GM19467 (cell line): ENCODE results near the gene PRPF19.
A peak's percentile ranks its signal among the peaks of the same experiment; 100 is the strongest.
"Not testable (repeated sequence)": the region's sequence is repeated elsewhere in the genome, so short reads cannot be mapped to it uniquely, and the experiment has no call there.

Source experiments
- ATAC-seq: cut with Tn5 transposase; IDR thresholded peaks from one replicate; pipeline ENCODE4 v1.9.1; 2021; ENCODE audit warnings: mild to moderate bottlenecking, moderate library complexity; ENCODE audit not compliant: unreplicated experiment

Gene PRPF19

DNA sequence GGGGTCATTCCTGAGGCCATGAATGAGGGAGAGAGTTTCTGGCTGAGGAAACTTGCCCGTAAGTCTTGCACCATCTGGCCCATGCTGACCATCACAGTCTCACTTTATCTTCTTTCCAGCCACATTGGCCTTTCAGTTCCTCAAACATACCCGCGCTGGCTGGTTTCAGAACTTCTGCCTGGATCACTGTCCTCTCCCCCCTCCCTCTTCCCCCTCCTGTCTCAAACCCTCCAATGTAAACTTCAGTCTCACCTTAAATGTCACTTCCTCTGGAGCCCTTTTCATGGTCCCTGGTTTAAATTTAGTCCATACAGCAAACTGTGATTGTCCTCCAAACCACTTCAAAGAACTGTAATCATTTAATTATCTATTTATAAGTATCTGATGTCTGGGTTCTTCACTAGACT, 3.9 kb upstream of the PRPF19 start:
- peak; percentile 38 for ATAC-seq

DNA sequence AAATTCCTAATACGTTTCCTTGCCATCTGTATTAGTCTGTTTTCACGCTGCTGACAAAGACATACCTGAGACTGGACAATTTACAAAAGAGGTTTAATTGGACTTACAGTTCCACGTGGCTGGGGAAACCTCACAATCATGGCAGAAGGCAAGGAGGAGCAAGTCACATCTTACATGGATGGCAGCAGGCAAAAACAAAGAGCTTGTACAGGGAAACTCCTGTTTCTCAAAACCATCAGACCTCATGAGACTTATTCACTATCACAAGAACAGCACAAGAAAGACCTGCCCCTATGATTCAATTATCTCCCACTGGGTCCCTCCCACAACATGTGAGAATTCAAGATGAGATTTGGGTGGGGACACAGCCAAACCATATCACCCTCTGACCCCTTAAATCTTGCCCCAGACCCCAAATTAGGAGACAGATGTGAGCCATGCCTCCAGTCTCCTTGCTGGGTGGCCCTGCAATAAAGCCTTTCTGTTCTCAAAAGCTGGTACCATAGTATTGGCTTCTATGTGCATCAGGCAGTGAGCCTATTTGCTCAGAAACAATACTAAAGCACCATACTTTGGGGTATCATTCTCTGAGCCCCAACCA, 3.4 kb upstream of the PRPF19 start:
- ATAC-seq, result not testable (repeated sequence)

DNA sequence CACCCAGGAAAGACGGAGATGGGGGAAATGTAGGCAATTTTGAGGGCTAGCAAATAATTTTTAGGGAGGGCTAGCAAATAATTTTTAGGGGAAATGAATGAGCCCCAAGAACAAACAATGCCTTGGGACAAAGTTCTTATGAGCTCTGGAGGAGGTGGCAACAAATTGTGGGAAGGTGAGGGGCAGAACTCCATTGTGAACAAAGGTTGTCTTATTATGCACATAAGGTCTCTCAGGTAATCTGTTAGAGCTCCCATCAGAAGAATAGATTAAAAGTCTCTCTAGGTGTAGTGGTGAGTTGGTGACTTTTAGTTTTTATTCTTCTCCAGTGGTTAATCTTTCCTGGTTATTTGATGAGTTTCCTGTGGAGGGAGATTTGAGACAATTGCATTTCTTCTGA, 2.4 kb upstream of the PRPF19 start:
- ATAC-seq, result no peak

DNA sequence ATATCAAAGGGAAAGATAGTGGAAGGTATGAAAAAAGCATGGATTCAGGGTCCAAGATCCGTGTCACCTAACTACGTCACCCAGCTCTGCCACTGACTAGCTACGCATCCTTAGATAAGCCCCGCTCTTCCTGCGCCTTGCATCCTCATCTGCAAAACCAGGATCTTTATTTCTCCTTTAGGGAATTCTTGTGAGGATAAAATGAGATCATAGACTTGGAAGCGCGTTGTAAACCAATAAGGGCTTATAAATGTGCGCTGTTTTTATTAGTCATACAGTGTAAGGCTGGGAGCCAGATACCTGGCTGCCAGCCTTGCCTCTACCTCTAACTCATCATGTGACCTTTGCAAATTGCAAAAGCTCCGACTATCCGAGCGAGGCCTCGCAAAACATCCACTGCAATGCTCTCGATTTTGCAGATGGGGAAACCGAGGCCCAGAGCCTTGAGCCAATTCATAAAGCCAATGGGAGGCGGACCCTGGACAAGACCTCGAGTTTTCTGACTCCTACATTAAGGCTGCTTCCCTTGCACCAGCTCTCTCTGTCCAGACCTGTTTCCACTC, 753 bp downstream of the PRPF19 start:
- no peak for ATAC-seq

DNA sequence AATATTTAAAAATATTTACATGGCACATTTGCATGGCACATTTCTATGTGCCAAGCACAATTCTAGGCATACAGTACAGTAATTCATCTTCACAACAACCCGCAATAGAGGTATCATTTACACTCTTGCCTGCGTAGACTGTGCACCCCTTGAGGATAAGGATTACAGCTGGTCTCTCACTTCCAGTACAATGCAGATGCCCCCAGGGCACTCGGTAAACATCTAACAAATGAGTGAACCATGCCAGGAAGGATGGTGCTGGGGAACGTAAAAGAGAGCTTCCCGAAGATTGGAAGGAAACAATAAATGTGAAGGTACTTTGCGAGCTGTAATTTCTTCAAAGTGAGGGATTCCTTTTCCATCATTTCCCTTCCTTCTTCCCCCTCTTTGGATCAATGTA, 1.3 kb downstream of the PRPF19 start:
- ATAC-seq, result no peak

DNA sequence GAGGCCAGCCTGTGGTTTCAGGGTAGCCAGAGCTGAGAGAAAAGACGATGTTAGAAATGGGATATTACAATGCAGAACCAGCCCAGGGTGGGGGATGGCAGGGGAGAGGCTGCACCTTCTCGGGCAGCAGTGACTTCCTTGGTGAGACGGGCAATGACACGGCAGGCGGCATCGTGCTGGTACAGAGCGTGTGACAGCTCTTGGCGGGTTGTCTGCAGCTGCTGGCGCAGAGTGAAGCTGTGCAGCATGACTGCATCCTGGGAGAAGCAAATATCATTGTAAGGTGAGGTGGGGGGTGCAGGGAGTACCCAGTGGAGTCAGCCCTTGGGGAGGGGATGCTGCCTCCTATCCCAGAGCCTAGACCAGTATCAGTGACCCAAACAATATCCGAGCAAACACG, 3.8 kb downstream of the PRPF19 start:
- no peak for ATAC-seq

DNA sequence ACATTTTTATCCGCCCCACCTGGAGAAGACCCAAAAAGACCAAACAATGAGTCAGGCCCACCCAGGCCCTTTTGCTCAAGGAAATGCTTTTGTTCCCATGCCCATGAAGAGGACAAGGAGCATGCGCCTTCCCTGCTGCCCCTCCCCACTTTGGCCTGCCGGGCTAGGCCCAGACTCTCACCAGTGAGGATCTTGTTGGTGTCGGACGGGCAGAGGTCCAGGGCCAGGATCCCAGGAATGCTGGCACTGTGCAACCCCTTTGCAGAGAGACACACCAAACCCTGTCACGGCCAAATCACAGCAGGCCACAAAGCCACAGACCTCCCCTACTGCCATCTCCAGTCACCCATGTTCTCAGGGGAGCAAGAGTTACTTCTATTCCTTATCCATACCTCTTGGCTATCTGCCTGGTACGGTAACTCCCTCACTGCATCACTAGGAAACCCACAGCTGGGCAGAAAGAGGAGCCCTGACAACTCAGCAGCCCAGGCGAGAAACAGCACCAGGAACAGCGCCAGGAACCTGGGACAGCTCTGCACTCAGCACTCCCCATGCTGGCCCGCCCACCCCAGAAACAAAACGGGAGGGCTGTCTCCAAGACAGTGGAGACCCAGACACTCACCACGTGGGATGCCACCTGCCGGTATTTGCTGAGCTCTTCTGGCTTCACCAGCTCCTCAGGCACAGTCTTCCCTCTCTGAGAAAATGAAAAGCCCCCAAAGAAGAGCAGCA, 5.5 kb downstream of the PRPF19 start:
- ATAC-seq, result no peak

DNA sequence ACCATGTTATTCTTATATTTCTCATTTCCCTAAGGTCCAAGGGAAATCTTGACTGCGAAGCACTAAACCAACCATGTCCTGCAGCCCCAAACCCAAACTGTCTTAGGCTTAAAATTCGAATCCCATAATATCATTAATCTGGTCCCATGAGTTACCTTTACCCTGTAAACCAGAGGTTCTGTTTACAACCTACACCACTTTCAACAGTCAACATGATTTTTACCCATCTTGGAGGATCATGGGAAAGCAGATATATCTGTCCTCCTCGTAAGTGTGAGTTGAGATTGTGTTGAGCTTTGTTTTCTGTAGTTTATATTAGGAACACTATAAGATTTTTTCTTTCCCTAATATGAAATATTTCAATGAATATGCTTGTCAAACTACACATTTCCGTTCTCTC, 6.4 kb downstream of the PRPF19 start:
- ATAC-seq, result no peak

DNA sequence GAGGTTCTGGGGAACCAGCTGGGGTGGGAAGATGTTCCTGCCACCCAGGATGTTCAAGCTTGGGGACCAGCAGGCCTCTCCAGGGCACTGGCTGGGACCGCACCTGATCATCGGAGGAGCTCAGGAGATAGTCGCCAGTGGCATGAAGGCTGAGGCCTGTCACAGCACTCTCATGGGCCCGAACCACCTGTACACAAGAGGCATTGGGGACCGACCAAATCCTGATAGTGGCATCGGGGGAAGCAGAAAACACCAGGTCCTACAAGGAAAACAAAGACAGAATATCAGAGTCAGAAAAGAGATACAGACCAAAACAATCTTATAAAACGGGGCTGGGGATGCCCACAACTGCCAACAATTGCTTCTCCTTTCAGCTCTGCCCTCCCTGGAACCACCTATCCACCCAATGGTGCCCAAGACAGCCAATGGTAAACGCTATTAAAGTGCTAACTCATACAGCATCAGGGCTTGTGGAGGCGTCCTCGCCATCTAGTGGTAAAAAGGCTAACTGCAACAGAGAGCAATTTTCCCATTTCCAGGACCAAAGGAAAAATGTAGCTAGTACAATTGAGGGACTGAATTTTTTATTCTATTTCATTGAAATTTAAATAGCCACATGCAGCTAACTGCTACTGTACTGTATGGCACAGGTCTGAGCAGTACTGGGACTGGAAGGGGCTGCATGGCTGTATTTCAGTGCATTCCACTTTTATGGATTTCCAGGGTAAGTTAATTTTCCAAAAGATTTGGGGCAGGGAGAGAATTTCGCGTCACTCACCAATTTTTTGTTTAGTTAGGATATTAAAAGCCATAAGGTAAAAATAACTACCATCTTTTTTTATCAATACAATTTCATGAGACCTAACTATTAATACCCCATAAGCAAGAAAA, 7.1 kb downstream of the PRPF19 start:
- no peak for ATAC-seq

DNA sequence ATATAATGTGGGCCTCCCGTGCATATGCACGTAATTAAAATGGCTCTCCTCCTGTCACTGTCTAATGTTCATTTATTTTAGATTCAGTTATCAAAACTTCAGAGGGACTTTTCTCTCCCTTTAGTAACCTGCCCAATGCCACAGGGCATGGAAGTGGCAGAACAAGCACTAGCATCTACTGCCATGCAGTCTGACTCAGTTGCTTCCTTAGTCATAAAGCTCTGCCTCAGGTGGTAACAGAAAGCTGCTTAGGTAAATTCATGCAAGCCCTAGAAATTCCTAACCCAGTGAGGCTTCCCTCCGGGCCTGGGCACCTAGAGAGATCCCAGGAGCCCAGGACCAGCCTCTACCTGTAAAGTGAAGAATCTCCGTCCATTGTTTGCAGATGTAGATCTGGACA, 8.9 kb downstream of the PRPF19 start:
- no peak for ATAC-seq

DNA sequence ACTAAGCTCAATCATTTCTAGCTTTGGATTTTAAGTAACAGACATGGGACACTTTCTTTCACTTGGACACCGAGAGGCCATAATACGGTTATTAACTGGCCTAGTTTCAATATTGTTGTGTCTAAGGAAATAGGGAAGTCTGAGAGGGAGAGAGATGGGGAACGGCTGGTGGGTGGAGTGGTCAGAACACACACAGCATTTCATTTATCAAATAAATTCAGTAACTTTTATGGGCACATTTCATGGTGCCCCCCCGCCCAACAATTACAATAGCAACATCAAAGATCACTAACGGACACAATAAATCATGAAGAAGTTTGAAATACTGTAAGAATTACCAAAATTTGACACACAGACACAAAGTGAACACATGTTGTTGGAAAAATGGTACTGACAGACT, 10.7 kb downstream of the PRPF19 start:
- no peak for ATAC-seq

DNA sequence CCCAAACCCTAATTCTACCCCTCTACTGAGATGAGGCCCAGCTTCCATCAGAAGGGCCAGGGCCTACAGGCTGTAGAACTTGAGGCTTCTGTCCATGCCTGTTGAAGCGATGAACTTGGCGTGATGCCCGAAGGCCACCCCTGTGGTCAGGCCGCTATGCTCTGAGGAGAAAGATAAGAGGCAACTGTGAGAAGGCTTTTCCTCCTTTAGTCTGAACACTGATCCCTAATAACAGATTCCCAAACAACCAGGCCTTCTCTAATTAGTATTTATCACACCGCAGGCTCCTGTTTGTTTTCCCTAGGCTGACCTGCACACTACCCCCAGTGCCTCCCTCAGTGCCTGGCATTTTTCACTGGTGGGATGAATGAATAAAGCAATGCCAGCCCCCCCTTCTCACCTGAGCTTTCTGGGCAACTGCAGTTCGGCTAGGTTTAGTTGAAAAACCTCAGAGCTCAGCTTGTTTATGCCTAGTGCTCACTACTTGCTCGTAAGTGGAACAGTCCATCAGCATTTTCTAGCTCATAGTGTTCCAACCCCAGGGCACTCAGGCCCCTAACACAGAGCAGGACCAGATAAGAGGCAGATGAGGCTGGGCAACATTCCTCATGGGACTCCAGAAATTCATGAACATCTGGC, 15.2 kb downstream of the PRPF19 start:
- no peak for ATAC-seq

DNA sequence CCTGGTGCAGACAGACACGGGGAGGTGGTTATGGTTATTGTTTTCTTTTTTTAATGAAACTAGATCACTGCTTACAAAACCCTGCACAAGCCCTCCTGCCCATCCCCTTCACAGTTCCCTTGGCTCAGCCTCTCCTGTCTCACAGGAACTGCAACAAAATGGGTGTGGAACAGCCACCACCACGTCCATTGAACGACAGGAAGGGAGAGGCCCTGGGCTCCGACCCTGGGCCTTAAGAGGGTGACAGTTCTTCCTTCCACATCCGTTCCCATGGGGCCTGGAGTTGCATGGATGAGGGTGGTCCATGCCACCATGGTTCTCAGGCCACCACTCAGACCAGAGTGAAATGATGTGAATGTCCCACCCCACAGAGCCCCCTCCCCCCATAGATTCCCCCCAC, 15.7 kb downstream of the PRPF19 start:
- no peak for ATAC-seq

DNA sequence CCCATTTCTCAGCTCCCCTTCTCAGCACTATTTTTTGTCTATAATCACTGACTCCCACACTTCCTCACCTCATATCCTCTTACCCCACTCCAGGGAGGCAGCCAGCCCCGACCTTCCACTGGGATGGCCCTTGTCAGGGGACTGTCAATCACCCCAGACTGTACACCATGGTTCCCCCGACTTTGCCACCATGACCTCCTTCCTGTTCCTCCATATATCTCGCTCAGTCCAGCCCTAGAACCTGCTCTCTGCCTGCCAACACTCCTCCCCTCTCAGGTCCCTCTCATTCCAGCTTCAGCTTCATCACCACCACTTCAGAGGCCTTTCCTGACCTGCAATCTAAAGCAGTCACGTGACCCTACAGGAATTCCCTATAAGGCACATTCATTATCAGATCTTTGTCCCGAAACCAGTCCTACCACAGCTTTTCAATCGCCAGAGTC, 16.5 kb downstream of the PRPF19 start:
- ATAC-seq, result no peak

DNA sequence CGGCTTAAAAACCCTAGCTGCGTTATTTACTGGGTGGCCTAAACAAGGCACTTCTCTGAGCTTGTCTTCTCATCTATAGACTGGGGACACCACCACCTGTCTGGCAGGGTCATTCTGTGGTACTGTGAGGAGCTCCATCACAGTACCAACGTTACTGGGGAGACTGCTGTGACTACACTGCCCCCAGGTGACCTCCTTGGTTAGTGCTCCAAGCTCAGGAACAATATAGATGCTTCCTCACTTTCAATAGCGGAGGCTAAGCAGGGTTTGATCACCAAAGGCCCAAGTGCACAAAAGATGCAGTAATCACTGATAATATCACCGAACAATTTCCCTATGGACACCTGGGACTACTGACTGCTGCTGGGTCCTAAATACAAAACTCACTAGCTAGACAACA, 18.8 kb downstream of the PRPF19 start:
- no peak for ATAC-seq

DNA sequence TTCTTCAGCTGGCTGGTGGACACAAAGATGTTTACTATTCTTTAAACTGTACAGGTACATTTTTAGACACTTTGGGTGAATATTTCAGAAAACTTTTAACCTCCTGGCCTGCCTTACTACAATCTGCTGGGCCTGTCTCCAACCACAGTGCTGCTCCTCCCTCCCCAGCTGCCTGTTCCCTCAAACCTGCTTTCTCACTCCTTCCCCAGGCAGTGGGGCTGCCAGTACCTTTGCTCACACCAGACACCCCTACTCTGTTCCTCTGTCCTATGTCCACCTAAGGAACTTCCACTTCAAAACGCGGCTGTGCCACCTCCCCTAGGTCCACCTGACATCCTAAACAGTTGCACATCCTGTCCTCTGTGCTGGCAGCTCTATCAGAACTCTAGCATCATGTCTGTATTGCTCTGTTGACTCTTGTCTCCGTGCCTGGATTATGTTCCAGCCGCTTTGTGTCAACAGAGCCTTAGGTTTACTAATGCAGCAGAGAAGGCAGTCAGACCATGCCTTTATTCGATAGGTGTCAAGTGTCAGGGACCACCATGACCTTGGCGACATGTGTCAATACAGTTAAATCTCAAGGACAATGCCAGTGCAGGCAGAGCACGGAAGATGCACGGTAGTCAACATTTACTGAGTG, 25.6 kb downstream of the PRPF19 start:
- no peak for ATAC-seq

DNA sequence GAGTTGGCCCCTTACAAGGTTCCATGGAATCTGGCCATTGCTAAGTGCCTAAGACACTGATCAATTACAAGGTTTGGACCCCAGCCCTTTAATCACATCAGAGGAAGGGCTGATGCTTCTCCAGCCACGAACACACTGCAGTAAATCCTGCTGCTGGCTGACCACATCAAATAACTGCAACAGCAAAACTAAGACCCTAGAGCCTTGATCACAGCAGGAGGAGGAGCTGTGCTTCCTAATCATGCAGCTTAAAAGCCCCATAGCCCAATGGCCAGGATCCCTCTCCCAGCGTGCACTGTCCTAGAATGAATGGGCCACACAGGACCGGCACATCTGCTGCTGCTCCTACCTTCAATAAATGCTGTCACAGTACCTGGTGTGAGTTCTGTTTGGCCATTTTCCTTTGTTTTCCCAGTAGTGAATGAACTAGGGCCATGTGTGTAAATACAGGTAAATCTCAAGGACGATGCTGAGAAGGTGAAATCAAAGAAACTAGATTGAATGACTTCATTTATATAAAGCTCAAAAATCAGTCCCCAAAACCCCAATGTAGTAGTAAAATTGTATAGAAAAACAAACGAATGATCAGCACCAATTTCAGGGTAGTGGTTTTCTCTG, 26.3 kb downstream of the PRPF19 start:
- no peak for ATAC-seq

DNA sequence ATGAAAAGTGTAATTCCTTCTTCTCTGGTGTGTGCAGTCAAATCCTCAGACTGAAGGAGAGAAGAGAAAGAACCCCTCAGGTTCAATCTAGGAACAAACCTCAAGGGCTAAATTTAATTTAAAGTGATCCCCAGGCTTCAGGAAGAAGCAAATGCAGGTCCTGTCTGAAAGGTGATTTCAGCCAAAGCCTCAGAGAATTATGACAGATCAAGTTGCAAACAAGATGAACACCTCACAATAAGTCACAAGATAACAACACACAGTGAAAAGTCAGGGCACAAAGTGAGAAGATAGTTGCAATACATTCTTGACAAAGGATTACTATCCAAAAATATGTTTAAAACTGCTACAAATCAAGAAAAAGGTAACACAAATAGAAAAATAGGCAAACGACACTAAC, 27.3 kb downstream of the PRPF19 start:
- no peak for ATAC-seq

DNA sequence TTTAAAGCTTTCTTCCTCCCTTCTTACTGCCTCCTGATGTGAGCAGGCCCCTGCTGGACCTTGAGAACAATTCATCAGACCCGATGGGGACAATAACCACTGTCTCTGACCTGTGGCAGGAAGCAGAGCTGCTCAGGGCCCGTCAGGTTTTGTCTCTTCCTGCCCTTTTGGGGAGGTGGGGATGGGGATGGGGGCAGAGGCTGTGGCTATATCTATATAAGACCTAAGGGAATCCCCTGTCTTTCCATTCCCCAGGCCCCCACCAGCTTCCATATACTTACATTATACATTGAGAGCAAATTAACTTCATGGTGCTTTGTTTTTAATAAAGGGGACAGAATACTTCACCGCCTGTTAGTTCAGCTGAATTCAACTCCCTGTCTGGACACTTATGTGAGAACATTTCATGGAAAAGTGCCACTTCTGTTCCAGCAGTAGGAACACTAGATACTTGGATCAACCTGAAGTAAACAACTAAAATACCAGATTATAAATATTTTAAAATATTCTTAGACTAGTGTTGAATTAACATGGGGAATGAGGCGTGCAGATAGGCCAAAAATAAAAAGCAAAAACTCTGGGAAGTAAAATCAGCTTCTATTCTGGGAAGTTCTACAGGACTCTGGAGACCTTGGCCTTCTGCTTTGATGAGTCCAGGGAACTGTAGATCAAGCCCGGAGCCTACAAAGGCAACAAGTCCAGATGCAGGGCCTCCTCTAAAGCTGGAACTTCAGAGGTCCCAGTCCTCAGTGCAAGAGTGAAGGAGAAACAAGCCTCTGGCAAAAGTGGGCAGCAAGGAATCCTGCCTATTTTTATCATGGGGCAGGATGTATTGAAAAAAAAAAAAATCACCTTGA, 27.9 kb downstream of the PRPF19 start:
- no peak for ATAC-seq
